HG03565 (cell line): ENCODE results near the gene PCBP3.

Experiments
- ATAC-seq: cut with Tn5 transposase; IDR thresholded peaks from one replicate; pipeline ENCODE4 v1.9.1; 2021; ENCODE audit warnings: mild to moderate bottlenecking, moderate library complexity; ENCODE audit not compliant: unreplicated experiment

PCBP3 gene

DNA sequence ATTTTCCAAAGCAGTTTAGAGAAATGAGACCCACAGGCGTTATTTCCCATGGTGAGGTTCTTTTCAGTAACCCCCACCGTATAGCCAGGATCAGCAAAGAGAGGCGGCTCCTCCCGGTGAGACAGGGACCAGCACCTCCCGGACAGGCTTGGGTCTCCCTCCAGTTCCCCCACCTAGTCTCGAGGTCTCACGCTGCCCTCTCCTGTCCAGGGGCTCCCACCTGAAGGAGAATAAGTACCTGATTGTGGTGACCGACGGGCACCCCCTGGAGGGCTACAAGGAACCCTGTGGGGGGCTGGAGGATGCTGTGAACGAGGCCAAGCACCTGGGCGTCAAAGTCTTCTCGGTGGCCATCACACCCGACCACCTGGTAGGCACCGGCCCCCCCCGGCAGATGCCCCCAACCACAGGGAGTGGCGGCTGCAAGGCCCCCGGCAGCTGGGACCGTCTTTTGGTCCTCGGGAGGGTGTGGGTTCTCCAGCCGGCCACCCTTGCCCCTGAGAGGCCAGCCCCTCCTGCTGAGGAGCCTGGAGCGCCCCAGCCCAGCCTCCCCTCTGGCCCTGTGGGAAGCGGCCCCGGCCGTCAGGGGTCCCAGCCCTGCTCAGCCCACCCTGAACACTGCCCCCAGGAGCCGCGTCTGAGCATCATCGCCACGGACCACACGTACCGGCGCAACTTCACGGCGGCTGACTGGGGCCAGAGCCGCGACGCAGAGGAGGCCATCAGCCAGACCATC, 343.0 kb downstream of the PCBP3 start:
- no peak for ATAC-seq

DNA sequence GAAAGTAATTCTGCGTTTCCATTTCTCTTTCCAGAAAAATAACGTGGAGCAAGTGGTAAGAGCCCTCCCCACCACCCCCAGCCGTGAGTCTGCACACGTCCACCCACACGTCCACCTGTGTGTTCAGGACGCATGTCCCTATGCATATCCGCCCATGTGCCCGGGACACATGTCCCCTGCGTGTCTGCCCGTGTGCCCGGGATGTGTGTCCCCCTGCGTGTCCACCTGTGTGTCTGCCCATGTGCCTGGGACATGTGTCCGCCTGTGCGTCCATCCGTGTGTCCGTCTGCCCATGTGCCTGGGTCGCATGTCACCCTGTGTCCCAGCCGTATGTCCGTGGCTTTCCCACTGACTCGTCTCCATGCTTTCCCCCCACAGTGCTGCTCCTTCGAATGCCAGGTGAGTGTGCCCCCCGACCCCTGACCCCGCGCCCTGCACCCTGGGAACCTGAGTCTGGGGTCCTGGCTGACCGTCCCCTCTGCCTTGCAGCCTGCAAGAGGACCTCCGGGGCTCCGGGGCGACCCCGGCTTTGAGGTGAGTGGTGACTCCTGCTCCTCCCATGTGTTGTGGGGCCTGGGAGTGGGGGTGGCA, 343.7 kb downstream of the PCBP3 start:
- ATAC-seq = no peak

DNA sequence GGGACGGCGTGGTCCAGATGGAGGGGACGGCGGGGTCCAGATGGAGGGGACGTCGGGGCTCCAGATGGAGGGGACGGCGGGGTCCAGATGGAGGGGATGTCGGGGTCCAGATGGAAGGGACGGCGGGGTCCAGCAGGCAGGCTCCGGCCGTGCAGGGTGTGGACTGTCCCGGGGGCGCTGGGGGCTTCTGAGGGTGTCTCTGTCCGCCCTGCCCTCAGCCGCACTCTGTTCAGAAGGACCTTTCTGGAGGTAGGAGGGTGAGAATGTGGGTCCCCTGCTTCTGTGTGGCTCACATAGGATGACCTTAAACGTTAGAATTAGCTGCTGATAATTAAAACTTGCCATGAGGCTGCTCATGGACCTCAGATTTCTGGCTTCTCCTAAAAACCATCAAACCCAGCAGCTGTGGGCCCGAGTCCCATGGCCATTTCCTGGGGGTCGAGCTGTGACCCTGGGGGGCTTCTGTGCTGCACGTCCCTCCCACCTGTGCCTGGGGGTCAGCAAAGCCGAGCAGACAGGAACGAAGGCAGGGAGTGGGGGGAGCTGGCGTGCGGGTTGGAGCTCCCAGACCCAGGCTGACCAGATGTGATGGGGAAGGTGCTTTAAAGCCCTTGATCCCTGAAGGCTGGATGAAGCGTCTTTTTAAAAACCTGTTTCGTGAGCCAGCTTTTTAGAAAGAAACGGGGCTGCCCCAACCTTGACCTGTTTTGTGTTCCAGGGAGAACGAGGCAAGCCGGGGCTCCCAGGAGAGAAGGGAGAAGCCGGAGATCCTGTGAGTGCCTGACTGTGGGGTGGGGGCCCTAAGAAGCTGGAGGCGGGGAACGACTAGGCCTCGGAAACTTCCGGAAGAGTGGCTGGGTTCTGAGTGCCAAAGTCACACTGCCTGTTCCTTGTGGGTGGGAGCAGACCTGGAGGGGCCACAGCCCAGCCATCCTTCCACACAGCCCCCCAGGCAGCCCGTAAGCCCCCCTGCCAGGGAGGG, 345.1 kb downstream of the PCBP3 start:
- no peak for ATAC-seq

DNA sequence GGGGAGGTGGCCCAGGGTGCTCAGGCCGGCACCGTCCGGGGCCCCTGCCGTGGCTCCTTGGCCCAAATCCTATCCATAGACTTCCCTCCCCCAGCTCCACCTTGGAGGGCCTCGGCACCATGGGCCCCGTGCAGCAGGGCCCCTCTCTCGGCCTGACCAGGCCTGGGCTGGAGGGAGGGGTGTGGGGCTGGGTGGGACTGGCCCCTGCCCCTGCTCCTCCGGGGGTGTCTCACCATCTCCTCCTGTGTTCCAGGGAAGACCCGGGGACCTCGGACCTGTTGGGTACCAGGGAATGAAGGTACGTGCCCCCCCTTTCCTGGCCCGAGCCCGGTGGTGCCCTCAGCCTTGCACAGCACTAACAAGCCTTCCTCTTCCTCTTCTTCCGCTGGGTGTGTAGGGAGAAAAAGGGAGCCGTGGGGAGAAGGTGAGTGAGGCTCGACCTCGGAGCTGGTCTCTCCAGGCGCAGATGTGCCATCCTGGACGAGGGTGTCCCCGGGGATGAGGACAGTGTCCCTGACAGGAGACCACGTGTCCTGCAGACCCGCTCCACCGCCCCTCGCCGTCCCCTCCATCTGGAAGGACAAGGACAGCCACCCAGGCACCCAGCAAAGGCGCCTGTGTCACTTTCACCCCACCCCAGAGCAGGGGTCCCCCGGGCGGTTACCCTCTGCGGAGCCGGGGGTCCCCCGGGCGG, 346.0 kb downstream of the PCBP3 start:
- ATAC-seq = no peak

DNA sequence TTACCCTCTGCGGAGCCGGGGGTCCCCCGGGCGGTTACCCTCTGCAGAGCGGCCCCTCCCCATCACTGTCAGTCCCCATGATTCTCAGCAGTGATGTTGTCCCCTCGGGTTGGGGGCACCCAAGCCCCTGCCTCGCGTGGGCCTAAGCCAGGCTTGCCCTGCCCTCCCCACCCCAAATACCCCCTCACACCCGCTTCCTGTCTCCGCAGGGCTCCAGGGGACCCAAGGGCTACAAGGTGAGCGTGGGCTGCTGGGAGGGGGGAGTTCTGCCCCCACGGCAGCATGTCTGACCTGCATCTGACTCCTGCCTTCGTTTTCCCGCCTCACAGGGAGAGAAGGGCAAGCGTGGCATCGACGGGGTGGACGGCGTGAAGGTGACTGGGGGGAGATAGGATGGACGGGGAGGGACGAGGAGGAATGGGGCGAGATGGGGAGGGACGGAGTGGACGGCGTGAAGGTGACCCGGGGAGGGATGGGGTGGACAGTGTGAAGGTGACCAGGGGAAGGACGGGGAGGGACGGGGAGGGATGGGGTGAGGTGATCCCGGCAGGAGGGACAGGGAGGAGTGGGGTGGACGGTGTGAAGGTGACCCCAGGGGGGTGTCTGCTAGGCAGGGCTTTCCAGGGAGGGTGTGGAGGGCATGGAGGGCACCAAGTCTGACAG, 346.7 kb downstream of the PCBP3 start:
- ATAC-seq = no peak

DNA sequence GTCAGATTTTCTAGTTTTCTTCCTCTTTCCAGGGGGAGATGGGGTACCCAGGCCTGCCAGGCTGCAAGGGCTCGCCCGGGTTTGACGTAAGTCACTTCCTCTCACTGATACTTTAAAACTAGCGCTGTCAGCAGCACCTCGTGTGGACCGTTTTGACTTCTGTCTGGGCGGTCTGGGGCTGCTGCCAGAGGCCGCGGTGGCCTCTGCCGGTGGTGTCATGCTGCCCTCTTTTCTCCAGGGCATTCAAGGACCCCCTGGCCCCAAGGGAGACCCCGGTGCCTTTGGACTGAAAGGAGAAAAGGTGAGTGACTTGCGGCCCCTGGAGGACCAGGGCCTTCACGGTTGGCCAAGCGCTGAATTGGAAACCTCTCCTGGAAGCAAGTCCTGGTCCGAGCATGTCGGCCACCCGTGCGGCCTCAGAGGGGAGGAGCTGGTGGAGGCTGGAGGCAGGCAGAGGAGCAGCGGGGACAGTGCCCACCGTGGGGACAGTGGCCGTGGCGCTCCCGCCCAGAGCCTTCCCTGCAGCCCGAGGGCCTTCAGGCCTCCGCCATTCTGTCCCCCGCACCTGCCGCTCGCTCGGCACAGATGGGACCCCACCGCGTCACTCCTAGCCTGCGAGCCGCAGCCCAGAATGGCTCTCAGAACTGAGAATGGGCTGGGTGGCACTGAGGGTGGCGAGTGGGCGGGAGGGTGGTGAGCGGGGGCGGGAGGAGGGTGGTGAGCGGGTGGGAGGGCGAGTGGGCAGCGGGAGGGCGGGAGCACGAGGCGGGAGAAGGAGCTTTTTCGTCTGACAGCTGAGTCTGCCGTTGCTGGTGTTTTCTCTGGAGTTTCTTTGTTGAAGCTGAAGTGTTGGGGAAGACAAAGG, 347.4 kb downstream of the PCBP3 start:
- ATAC-seq = no peak

DNA sequence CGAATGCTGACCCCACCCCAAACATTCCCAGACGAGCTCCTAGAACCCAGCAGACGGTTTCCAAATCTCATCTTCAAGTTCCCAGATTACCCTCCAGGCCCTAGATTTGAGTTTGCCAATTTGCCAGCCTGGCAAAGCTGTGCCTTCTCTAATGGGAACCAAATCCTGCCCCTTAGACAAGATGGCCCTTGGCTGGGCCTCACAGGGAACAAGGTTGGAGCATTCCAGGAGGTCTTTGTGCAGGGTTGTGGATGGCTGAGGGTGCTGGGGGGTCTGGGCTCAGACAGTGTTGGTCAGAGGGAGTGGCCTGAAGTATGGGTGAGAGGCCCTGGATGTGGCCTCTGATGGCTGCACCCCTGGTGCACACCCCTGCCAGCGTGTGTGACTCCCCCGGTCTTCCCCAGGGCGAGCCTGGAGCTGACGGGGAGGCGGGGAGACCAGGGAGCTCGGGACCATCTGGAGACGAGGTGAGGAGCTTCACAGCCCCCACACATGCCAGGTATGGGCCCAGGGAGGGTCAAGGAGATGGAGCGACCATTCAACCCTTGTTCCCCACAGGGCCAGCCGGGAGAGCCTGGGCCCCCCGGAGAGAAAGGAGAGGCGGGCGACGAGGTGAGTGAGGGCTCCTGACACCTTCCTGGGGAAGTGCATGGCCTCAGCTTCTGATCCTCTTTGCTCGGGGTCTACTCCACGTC, 348.2 kb downstream of the PCBP3 start:
- no peak for ATAC-seq
